GDM1 (cell line): ENCODE data around the gene PXDC1.
"Not testable (repeated sequence)": the region's sequence is repeated elsewhere in the genome, so short reads cannot be mapped to it uniquely, and the experiment has no call there.

Experiments
- DNase-seq: peaks from one replicate; lab custom pipeline; 2025; lab: John Stamatoyannopoulos, UW

The PXDC1 gene

DNA sequence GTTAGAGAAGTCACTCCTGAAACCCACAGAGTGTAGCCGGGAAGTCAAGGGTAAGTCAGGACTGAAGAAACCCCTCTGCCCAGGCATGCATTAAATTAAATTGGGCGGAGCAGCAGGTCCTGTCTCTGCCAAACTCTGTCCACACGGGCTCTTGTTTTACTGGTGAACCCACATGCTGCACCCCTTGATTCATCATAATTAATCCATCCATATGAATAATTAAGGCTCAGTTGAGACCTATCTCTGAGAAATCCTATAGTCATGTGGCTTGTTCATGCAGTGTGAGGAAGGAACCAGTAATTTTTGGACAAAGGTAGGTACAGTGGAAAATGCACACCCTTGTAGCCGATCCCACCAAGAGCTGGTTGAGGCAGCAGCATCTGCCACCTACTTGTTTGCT is 43.0 kb downstream of the PXDC1 start:
- DNase-seq, result no peak

DNA sequence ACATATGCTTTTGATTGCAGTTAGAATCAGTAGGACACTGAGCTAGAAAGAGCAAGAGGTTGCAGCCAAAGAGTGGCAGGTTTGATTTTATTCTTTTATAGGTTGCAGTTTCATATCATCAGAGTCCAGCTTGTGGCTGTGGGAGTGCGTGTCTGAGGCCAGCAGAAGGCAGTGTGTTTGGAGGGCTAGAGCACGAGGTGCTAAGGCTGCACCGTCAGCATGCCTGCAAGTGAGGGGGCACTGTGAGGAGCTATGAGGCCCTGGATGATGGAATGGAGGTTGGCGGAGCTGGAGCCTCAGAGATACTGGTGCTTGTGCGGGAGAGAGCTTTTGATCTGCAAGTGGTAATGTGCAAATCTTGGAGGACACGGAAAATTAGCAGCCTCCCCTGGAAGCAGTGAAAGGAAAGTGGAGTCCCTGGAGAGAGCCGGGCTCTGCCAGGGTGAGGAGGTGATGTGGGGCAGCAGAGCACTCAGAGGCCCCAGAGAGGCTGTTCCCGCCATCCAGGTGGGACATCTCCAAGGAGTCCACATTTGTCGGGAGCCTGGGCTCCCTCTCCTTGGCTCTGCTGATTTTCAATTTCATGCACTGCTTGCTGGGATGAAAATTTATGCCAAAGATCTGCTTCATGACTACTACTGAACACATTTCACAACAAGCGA is 43.6 kb downstream of the PXDC1 start:
- no peak for DNase-seq

DNA sequence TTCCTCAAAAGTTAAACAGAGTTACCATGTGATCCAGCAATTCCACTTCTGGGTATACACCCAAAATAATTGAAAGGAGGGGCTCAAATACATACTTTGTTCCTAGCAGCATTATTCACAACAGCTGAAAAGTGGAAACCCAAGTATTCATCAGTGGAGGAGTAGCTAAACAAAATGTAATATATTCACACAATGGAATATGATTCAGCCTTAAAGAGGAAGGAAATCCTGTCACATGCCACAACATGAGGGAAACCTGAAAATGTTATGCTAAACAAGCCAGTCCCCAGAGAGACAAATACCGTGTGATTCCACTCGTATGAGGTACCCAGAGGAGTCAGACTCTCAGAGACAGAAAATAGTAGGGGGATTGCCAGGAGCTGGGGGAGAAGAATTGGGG is 44.5 kb downstream of the PXDC1 start:
- no peak for DNase-seq

GRCh38 chr6:3706547-3706946 is 45.0 kb downstream of the PXDC1 start:
- DNase-seq, result no peak

DNA sequence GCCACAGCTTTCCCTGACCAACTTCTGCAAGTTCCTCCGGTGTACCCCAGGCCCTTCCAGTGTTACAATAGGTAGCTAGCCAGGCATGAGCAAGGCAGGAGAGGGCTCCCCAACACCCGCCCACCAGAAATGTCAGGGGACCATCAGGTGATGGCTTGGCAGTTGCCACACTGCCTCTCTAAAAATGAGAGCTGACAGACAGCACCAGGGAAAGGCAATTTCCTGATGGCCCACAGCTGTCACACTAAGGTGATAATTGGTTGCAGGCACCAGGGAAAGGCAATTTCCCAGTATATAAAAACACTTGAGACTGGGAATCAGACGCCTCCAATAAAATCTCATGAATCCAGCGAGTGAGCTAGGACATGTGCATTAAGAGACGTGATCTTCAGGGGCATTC is 49.9 kb downstream of the PXDC1 start:
- DNase-seq, result no peak

DNA sequence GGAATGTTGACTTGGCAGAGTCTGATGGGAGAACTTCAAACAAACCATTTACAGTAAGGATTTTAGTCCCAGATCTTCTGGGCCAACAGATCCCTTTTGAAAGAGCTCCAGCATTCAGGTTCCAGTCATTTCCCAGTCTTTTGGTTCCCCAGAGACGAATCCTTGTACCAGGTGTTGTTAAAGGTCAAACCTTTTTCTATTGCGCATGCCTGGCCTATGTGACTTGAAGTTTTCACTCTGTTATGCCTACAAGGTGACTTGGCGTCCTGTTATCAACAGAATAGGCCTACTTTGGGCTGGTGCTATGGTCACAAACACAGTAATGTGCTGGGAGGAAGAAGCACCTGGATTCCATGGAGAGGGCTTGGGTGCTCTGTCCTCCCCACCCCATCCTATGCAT is 52.3 kb downstream of the PXDC1 start:
- no peak for DNase-seq

GRCh38 chr6:3698021-3698420 is 53.5 kb downstream of the PXDC1 start:
- DNase-seq, result no peak

GRCh38 chr6:3697609-3698008 is 53.9 kb downstream of the PXDC1 start:
- no peak for DNase-seq

DNA sequence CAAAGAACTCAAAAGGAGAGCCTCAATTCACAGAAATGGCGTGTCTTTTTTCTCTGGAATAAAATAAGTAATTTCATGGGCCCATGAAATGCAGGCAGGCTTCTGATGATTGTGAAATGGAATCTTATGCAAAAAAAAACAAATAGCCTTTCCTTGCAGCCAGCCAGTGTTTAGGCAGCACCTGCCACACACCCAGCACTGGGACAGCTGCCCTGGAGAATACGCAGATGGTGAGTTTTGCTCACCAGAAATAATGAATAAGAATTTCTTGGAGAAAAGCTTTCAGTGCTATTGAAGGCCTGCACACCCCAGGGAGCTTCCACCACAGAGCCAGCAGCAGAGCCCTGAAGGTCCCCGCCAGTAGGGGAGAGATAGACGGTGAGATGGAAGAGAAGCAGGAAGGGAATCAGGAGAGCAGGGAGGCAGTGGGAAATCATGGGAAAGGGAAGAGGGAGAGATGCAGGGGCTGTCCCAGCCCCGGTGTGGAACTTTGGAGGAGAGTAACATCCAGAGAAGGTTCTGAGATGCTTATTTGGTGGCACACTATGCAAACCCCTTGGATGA is 54.9 kb downstream of the PXDC1 start:
- no peak for DNase-seq

- no peak for DNase-seq
These were observed 56.3 kb downstream of the PXDC1 start for GRCh38 chr6:3695065-3695817.

GRCh38 chr6:3693831-3694230 is 57.7 kb downstream of the PXDC1 start:
- DNase-seq, result no peak

DNA sequence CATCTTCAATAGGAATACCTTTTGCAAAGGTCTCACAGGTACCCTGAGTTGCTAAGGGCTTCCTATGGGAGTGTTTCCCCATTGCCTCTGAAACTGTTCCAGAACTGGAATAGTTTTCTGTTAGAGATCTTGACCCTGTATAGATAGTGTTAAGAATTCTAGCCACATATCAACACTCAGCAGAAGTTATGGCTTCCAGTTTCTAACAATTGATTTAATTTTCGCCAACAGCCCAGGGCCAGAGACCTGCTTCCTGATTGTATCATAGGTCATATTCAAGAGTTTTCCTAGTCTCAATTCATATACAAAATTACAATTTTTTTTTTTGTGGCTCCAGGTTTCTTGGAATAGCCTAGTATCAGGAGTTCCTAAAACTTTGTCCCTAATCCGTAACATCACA is 61.0 kb downstream of the PXDC1 start:
- no peak for DNase-seq

- no peak for DNase-seq
These were observed 63.7 kb downstream of the PXDC1 start for GRCh38 chr6:3687847-3688246.

DNA sequence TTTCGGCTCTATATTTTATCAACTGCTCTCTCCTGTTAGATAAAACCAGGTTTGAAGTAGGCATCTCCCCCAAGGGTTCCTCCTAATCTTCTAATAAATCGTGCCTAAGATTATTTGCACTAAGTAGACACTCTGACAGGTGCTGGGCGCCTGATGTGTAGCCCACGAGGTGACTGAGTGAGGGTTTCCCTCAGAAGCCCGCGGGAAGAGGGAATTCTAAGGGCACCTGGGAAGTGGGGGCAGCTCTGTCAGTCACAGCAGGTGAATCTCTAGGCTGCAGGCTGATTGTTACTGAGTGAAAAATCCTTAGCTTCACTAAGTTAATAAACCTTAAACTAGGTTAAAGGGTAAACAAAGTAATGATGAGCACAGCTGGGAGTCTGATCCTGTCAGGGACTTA is 68.2 kb downstream of the PXDC1 start:
- DNase-seq, result no peak

- DNase-seq, result no peak
These were observed 72.6 kb downstream of the PXDC1 start for GRCh38 chr6:3678946-3679345.

- not testable (repeated sequence) for DNase-seq
These were observed 73.8 kb downstream of the PXDC1 start for GRCh38 chr6:3677751-3678150.

- DNase-seq, result not testable (repeated sequence)
These were observed 74.2 kb downstream of the PXDC1 start for GRCh38 chr6:3677351-3677750.
